HG03097 (cell line): ENCODE measurements around the gene KCNT2.
A peak's percentile ranks its signal among the peaks of the same experiment; 100 is the strongest.

ENCODE experiments used
- ATAC-seq: cut with Tn5 transposase; IDR thresholded peaks from one replicate; pipeline ENCODE4 v1.9.1; 2021; ENCODE audit not compliant: unreplicated experiment, low FRiP score

The KCNT2 gene

GRCh38 chr1:196403803-196404690 lies 204.2 kb downstream of the KCNT2 start:
- ATAC-seq: no peak

GRCh38 chr1:196401891-196402290 lies 206.3 kb downstream of the KCNT2 start:
- no peak for ATAC-seq

GRCh38 chr1:196401452-196401833 lies 206.8 kb downstream of the KCNT2 start:
- no peak for ATAC-seq

GRCh38 chr1:196400478-196401451 lies 207.5 kb downstream of the KCNT2 start:
- ATAC-seq: no peak

GRCh38 chr1:196399713-196400112 lies 208.5 kb downstream of the KCNT2 start:
- ATAC-seq: no peak

GRCh38 chr1:196393742-196394141 lies 214.5 kb downstream of the KCNT2 start:
- no peak for ATAC-seq

- ATAC-seq: no peak
Measured at GRCh38 chr1:196393282-196393681, 215.0 kb downstream of the KCNT2 start.

- no peak for ATAC-seq
Measured at GRCh38 chr1:196387766-196388165, 220.5 kb downstream of the KCNT2 start.

GRCh38 chr1:196385109-196385508 lies 223.1 kb downstream of the KCNT2 start:
- no peak for ATAC-seq

GRCh38 chr1:196382383-196382782 lies 225.9 kb downstream of the KCNT2 start:
- ATAC-seq: no peak

GRCh38 chr1:196381544-196381943 lies 226.7 kb downstream of the KCNT2 start:
- peak; percentile 83 for ATAC-seq

- ATAC-seq: no peak
Measured at GRCh38 chr1:196380316-196380715, 227.9 kb downstream of the KCNT2 start.

- no peak for ATAC-seq
Measured at GRCh38 chr1:196377811-196378210, 230.4 kb downstream of the KCNT2 start.

- peak; percentile 46 for ATAC-seq
Measured at GRCh38 chr1:196376630-196377328, 231.5 kb downstream of the KCNT2 start.

GRCh38 chr1:196373798-196374197 lies 234.4 kb downstream of the KCNT2 start:
- no peak for ATAC-seq

GRCh38 chr1:196372896-196373536 lies 235.2 kb downstream of the KCNT2 start:
- ATAC-seq: peak; percentile 65

- no peak for ATAC-seq
Measured at GRCh38 chr1:196367838-196368237, 240.4 kb downstream of the KCNT2 start.

GRCh38 chr1:196366817-196367495 lies 241.3 kb downstream of the KCNT2 start:
- no peak for ATAC-seq

- peak; percentile 70 for ATAC-seq
Measured at GRCh38 chr1:196361112-196361714, 247.0 kb downstream of the KCNT2 start.
